Thyroid gland (tissue), 4 donors: ENCODE measurements around the gene GORASP1.

Source experiments
- CTCF ChIP-seq, 6 experiments: fragments of 200-600 bp in 3 of 6; fragments of 450-650 bp in 3 of 6; sonication (generic) in 3 of 6; IDR thresholded peaks; one replicate each; pipeline ENCODE4 v1.5.1; 2016 to 2019; ENCODE audit warnings: antibody characterized with exemption in 6 of 6, mild to moderate bottlenecking in 2 of 6, inconsistent platforms in 1 of 6, moderate library complexity in 1 of 6
- POLR2A ChIP-seq, 2 donors: fragments of 450-650 bp; IDR thresholded peaks; one replicate each; pipeline ENCODE4 v1.6.1; 2017; ENCODE audit warnings: antibody characterized with exemption in 2 of 2, mild to moderate bottlenecking in 2 of 2, moderate library complexity in 1 of 2

- TF ChIP-seq CTCF (IDR thresholded peaks at IDR 0.05): no peak
- no peak for TF ChIP-seq POLR2A (IDR thresholded peaks at IDR 0.05)
Measured at GRCh38 chr3:39140341-39140971, 33.0 kb upstream of the GORASP1 start.
